ENCODE results near the gene PACRG. TPM values are rescaled to one million over a fixed set of nuclear protein-coding genes. Genes with fewer than 3 reads are reported as not detected.

PACRG gene
- polyA plus RNA-seq, 3 donors, result not detected

GRCh38 chr6:162770136-162770535 lies 42.4 kb downstream of the PACRG start:
- Mint-ChIP-seq H3K9me3 (peaks cover 0 to 8% (median 5%) of the 10 kb centered on the region in 7 donors), H3K4me3 (no peak overlapping the region), H3K4me1 (no peaks in the 10 kb centered on the region), H3K36me3 (no peaks in the 10 kb centered on the region), H3K27me3 (ENCODE audit: low read depth in 3 of 3) (peaks cover 0 to 1% (median 0%) of the 10 kb centered on the region in 3 donors), H3K27ac (no peak overlapping the region)
- H3K27ac ChIP-seq (ENCODE audit: low read depth in 1 of 2, low read length in 2 of 2), result no peak overlapping the region
- no peak overlapping the region for H2AFZ ChIP-seq (ENCODE audit: insufficient read depth, low read depth, low read length, poor library complexity, severe bottlenecking)
- no peaks in the 10 kb centered on the region for H3K79me2 ChIP-seq (ENCODE audit: insufficient read depth, low read length)
- H3K9me3 ChIP-seq (replicated peaks in 1 of 2; ENCODE audit: control insufficient read depth in 1 of 2, insufficient read depth in 1 of 2, low read length in 2 of 2), result no peaks in the 10 kb centered on the region
- no peaks in the 10 kb centered on the region for H4K20me1 ChIP-seq (ENCODE audit: insufficient read depth, low read length)
- H3K36me3 ChIP-seq (replicated peaks in 1 of 2; ENCODE audit: control insufficient read depth in 1 of 2, insufficient read depth in 2 of 2, low read length in 2 of 2), result no peaks in the 10 kb centered on the region
- no peak for DNase-seq
- H3K4me3 ChIP-seq (replicated peaks in 1 of 3; ENCODE audit: low read depth in 2 of 3, low read length in 3 of 3), result no peak overlapping the region
- no peak overlapping the region for H3K9ac ChIP-seq (ENCODE audit: insufficient read depth, low read length, poor library complexity, severe bottlenecking)
- no peak overlapping the region for H3K4me2 ChIP-seq (replicated peaks; ENCODE audit: extremely low read depth, low read length, poor library complexity, severe bottlenecking)
- no peaks in the 10 kb centered on the region for H3K27me3 ChIP-seq (ENCODE audit: control insufficient read depth in 2 of 2, insufficient read depth in 2 of 2, low read length in 2 of 2)
- TF ChIP-seq CTCF (IDR thresholded peaks at IDR 0.05), result no peak
- H3K4me1 ChIP-seq (ENCODE audit: control insufficient read depth in 1 of 2, insufficient read depth in 2 of 2, low read length in 2 of 2), result no peaks in the 10 kb centered on the region
- intact Hi-C loops (cut with micrococcal nuclease), result no loop called here

- no peak for DNase-seq
- no peaks in the 10 kb centered on the region for H3K27me3 ChIP-seq (ENCODE audit: control insufficient read depth in 2 of 2, insufficient read depth in 2 of 2, low read length in 2 of 2)
- WGBS (ENCODE audit: insufficient coverage), result no CpG with 5 or more reads among the region's 1 CpG
- H3K27ac Mint-ChIP-seq, result no peak overlapping the region
- peaks cover 0 to 1% (median 0%) of the 10 kb centered on the region in 3 donors for H3K27me3 Mint-ChIP-seq (ENCODE audit: low read depth in 3 of 3)
- no peak overlapping the region for H2AFZ ChIP-seq (ENCODE audit: insufficient read depth, low read depth, low read length, poor library complexity, severe bottlenecking)
- no peak overlapping the region for H3K4me2 ChIP-seq (replicated peaks; ENCODE audit: extremely low read depth, low read length, poor library complexity, severe bottlenecking)
- no peaks in the 10 kb centered on the region for H3K79me2 ChIP-seq (ENCODE audit: insufficient read depth, low read length)
- H3K27ac ChIP-seq (ENCODE audit: low read depth in 1 of 2, low read length in 2 of 2), result no peak overlapping the region
- no peak overlapping the region for H3K4me3 Mint-ChIP-seq
- intact Hi-C loops (cut with micrococcal nuclease), result no loop called here
- TF ChIP-seq CTCF (IDR thresholded peaks at IDR 0.05), result no peak
- H3K4me1 Mint-ChIP-seq, result no peaks in the 10 kb centered on the region
- H3K4me1 ChIP-seq (ENCODE audit: control insufficient read depth in 1 of 2, insufficient read depth in 2 of 2, low read length in 2 of 2), result no peaks in the 10 kb centered on the region
- H3K9me3 ChIP-seq (replicated peaks in 1 of 2; ENCODE audit: control insufficient read depth in 1 of 2, insufficient read depth in 1 of 2, low read length in 2 of 2), result no peaks in the 10 kb centered on the region
- H3K9me3 Mint-ChIP-seq, result peaks cover 0 to 8% (median 5%) of the 10 kb centered on the region in 7 donors
- no peaks in the 10 kb centered on the region for H3K36me3 Mint-ChIP-seq
- no peak overlapping the region for H3K4me3 ChIP-seq (replicated peaks in 1 of 3; ENCODE audit: low read depth in 2 of 3, low read length in 3 of 3)
- H3K36me3 ChIP-seq (replicated peaks in 1 of 2; ENCODE audit: control insufficient read depth in 1 of 2, insufficient read depth in 2 of 2, low read length in 2 of 2), result no peaks in the 10 kb centered on the region
- no peaks in the 10 kb centered on the region for H4K20me1 ChIP-seq (ENCODE audit: insufficient read depth, low read length)
- H3K9ac ChIP-seq (ENCODE audit: insufficient read depth, low read length, poor library complexity, severe bottlenecking), result no peak overlapping the region
These were observed 43.2 kb downstream of the PACRG start for GRCh38 chr6:162770955-162771354.
